OCI-LY1 (cell line): ENCODE data around the gene CCDC116.

Source experiments
- H2AFZ ChIP-seq: fragments of 200-600 bp; sonication (generic), shearing (Covaris generic); 2 replicates; pipeline ENCODE4 v1.6.0; 2014; ENCODE audit warnings: antibody characterized with exemption, mild to moderate bottlenecking, low read length
- H3F3A ChIP-seq: fragments of 200-600 bp; sonication (generic), shearing (Covaris generic); 2 replicates; pipeline ENCODE4 v1.6.0; 2014; ENCODE audit warnings: mild to moderate bottlenecking, antibody characterized with exemption, low read length, moderate library complexity; ENCODE audit not compliant: insufficient read depth
- H3K27ac ChIP-seq: fragments of 200-600 bp; sonication (generic); 2 replicates; pipeline ENCODE4 v1.5.1; 2014; ENCODE audit warnings: low read length, mixed run types, mild to moderate bottlenecking, low read depth; ENCODE audit not compliant: poor library complexity, severe bottlenecking
- H3K27me3 ChIP-seq: fragments of 200-600 bp; sonication (generic); 2 replicates; pipeline ENCODE4 v1.6.0; 2014; ENCODE audit warnings: antibody characterized with exemption, mild to moderate bottlenecking, low read length, moderate library complexity; ENCODE audit not compliant: insufficient read depth
- H3K36me3 ChIP-seq: fragments of 200-600 bp; sonication (generic); 2 replicates; pipeline ENCODE4 v1.6.1; 2014; ENCODE audit warnings: mild to moderate bottlenecking, antibody characterized with exemption, low read length, moderate library complexity, mixed read lengths; ENCODE audit not compliant: insufficient read depth
- H3K4me1 ChIP-seq: fragments of 200-600 bp; sonication (generic); 2 replicates; pipeline ENCODE4 v1.5.1; 2014; ENCODE audit warnings: mild to moderate bottlenecking, low read length, moderate library complexity; ENCODE audit not compliant: insufficient read depth, severe bottlenecking
- H3K4me2 ChIP-seq: fragments of 200-600 bp; sonication (generic), shearing (Covaris generic); 2 replicates; pipeline ENCODE4 v1.6.1; 2014; ENCODE audit warnings: low read length
- H3K4me3 ChIP-seq: fragments of 200-600 bp; sonication (generic); 2 replicates; pipeline ENCODE4 v1.5.1; 2014; ENCODE audit warnings: low read length, low read depth, mild to moderate bottlenecking, mixed read lengths; ENCODE audit not compliant: poor library complexity, severe bottlenecking
- H3K79me2 ChIP-seq: fragments of 200-600 bp; shearing (Covaris generic); 2 replicates; pipeline ENCODE4 v1.6.1; 2016; ENCODE audit warnings: mixed run types, low read length, mixed read lengths; ENCODE audit not compliant: insufficient read depth
- H3K9ac ChIP-seq: fragments of 200-600 bp; sonication (generic), shearing (Covaris generic); 2 replicates; pipeline ENCODE4 v1.6.1; 2014; ENCODE audit warnings: mild to moderate bottlenecking, low read length, mixed read lengths
- H3K9me2 ChIP-seq: fragments of 200-600 bp; sonication (generic), shearing (Covaris generic); 2 replicates; pipeline ENCODE4 v1.6.1; 2014; ENCODE audit warnings: low read depth, mild to moderate bottlenecking, low read length, mixed read lengths
- H3K9me3 ChIP-seq: fragments of 200-600 bp; shearing (Covaris generic); 2 replicates; pipeline ENCODE4 v1.6.1; 2014; ENCODE audit warnings: low read length, mixed read lengths
- H4K20me1 ChIP-seq: fragments of 200-600 bp; sonication (generic), shearing (Covaris generic); 2 replicates; pipeline ENCODE4 v1.6.0; 2016; ENCODE audit warnings: mild to moderate bottlenecking, low read length; ENCODE audit not compliant: insufficient read depth
- CTCF ChIP-seq: fragments of 200-600 bp; sonication (generic), shearing (Covaris generic); IDR thresholded peaks from 2 replicates; pipeline ENCODE4 v1.5.1; 2017; ENCODE audit warnings: mild to moderate bottlenecking, antibody characterized with exemption, low read length, moderate library complexity, mixed read lengths
- EZH2 ChIP-seq: fragments of 200-600 bp; sonication (generic), shearing (Covaris generic); IDR thresholded peaks from 2 replicates; pipeline ENCODE4 v1.8.0; 2017; ENCODE audit warnings: borderline replicate concordance, mixed run types, mild to moderate bottlenecking, antibody characterized with exemption, low read length, moderate library complexity, mixed read lengths

The CCDC116 gene

DNA sequence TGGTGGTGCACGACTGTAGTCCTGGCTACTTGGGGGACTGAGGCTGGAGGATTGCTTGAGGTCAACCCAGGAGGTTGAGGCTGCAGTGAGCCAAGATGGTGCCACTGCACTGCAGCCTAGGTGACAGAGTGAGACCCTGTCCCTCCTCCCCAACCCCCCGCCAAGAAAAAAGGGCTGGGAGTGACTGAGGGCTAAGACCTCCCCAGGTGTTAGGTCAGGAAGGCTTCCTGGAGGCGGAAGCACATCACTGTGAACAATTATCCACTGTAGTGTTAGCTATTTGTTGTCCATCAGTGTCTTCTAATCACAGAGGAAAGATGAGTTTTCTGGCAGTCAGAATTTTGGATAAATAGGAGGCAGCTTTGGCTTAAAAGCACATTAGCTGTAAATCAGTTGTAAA lies 11.5 kb upstream of the CCDC116 start:
- no peaks in the 10 kb centered on the region for H3K27me3 ChIP-seq
- H3K79me2 ChIP-seq = no peaks in the 10 kb centered on the region
- no peak overlapping the region for H3K9ac ChIP-seq
- H3F3A ChIP-seq = peaks cover 6% of the 10 kb centered on the region; the same call in 1 of the 2 replicates
- H4K20me1 ChIP-seq = no peaks in the 10 kb centered on the region
- H3K27ac ChIP-seq = no peak overlapping the region
- no peak overlapping the region for H3K4me3 ChIP-seq
- no peak for TF ChIP-seq EZH2
- TF ChIP-seq CTCF = no peak
- H3K4me2 ChIP-seq = no peak overlapping the region
- no peaks in the 10 kb centered on the region for H3K9me3 ChIP-seq
- H3K4me1 ChIP-seq = peaks cover 32% of the 10 kb centered on the region
- H2AFZ ChIP-seq = no peak overlapping the region
- H3K36me3 ChIP-seq = peaks cover 38% of the 10 kb centered on the region
- no peaks in the 10 kb centered on the region for H3K9me2 ChIP-seq

DNA sequence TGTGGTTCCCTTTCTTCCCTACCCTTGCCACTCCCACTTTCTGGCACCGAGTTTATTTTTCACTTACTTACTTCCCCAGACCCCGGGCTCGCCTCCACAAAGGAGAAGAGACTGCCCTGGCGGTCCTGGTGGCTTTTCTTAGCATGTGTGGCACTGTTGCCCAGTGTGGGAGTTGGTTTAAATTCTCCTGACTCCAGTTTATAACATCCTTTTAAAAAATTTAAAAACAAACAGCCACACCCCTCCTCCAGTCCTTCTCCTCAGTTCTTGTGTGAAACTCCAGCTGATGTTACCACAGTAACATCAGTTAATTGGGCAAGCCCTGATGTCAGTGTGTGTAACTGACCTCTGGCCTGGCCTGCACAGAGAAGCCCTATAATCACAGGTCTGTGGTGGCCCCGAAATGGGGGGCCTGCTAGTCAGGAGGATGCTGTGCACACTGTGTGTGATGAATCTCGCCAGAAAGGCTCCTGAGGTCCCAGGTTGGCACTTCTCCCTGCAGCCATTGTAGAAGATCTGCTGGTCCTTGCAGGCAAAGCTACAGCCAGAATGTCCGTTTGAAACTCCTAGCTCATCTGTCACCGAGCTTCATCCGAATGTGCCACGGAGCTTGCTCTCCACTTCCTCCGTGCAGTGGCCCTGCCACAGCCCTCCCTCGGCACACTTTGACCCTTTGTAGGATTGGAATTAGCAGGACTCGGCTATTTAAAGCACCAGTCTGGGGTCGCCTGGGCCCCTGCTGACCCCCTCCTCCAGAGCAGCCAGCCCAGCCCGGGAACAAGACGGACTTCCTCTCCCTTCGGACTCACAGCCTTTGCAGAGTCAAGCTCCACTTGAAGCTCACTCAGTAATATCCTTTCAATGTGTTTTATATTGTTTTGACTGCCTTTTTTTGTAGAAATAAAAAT lies 10.3 kb upstream of the CCDC116 start:
- Histone ChIP-seq H3K4me1 (peaks cover 32% of the 10 kb centered on the region), H2AFZ (no peak overlapping the region), H3K27me3 (no peaks in the 10 kb centered on the region), H3K9me2 (no peaks in the 10 kb centered on the region), H3K4me2 (no peak overlapping the region), H3K9ac (no peak overlapping the region), H3K36me3 (peaks cover 44% of the 10 kb centered on the region), H3F3A (peaks cover 6% of the 10 kb centered on the region; the same call in 1 of the 2 replicates), H3K79me2 (no peaks in the 10 kb centered on the region), H4K20me1 (no peaks in the 10 kb centered on the region), H3K27ac (no peak overlapping the region), H3K9me3 (no peaks in the 10 kb centered on the region), H3K4me3 (no peak overlapping the region)
- no peak for TF ChIP-seq CTCF
- no peak for TF ChIP-seq EZH2

- H3K4me3 ChIP-seq = no peak overlapping the region
- peaks cover 37% of the 10 kb centered on the region for H3K4me1 ChIP-seq
- no peak overlapping the region for H2AFZ ChIP-seq
- H3K4me2 ChIP-seq = no peak overlapping the region
- no peak for TF ChIP-seq EZH2
- TF ChIP-seq CTCF = no peak
- peaks cover 6% of the 10 kb centered on the region; the same call in 1 of the 2 replicates for H3F3A ChIP-seq
- no peak overlapping the region for H3K27ac ChIP-seq
- H4K20me1 ChIP-seq = no peaks in the 10 kb centered on the region
- peaks cover 52% of the 10 kb centered on the region for H3K36me3 ChIP-seq
- H3K27me3 ChIP-seq = no peaks in the 10 kb centered on the region
- H3K9me3 ChIP-seq = no peaks in the 10 kb centered on the region
- peaks cover 3% of the 10 kb centered on the region; the same call in 1 of the 2 replicates for H3K79me2 ChIP-seq
- H3K9me2 ChIP-seq = no peaks in the 10 kb centered on the region
- no peak overlapping the region for H3K9ac ChIP-seq
Observed at GRCh38 chr22:21622919-21623647, 9.5 kb upstream of the CCDC116 start.
